Activated T-cell treated with anti-CD3 and anti-CD28 coated beads, Interleukin-2, amount 50 U/mL, for 4 hours (primary cell): ENCODE data around the gene NCAM1. TPM values are rescaled to one million over a fixed set of nuclear protein-coding genes. Genes with fewer than 3 reads are reported as not detected.

Experiments used
- ATAC-seq, 2 donors: fragments of 200-7000 bp; cut with Tn5 transposase; one replicate each; pipeline ENCODE4 v1.10.0; 2021
- DNase-seq: peaks from one replicate; pipeline ENCODE4 v3.0.0-alpha.2; 2020
- H3K27me3 Mint-ChIP-seq: one replicate; pipeline ENCODE4 v1.8.0; 2021; ENCODE audit warnings: low read depth, mixed read lengths
- H3K36me3 Mint-ChIP-seq: one replicate; pipeline ENCODE4 v1.8.0; 2022; ENCODE audit warnings: mixed read lengths; ENCODE audit not compliant: insufficient read depth
- H3K4me1 Mint-ChIP-seq: one replicate; pipeline ENCODE4 v1.8.0; 2021; ENCODE audit warnings: low read depth, mixed read lengths
- H3K4me3 Mint-ChIP-seq: one replicate; pipeline ENCODE4 v1.8.0; 2021; ENCODE audit warnings: mild to moderate bottlenecking, moderate library complexity, mixed read lengths
- H3K9me3 Mint-ChIP-seq: one replicate; pipeline ENCODE4 v1.8.0; 2021; ENCODE audit warnings: mixed read lengths
- total RNA-seq, 3 donors: library from RNA; stranded (reverse); gene quantifications; one replicate each; pipeline ENCODE4 v1.2.1, GENCODE V29; 2021

The NCAM1 gene
- total RNA-seq, 3 donors from 2014 or later: 0.34 to 0.73 (median 0.57) TPM

DNA sequence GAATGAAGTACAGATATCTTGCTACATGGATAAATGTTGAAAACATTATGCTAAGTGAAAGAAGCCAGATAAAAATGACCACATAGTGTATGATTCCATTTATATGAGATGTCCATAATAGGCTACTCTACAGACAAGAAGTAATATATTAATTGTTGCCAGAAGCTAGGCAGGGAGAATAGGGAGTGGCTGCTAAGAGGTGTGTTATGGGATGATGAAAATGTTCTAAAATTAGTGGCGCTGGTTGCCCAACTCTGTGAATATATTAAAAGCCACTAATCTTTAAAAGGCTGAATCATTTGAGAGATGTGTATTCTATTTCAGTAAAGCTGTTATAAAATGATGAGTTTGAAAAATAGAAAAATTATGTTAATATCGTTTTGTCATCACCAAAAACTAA is 144.4 kb downstream of the NCAM1 start:
- Mint-ChIP-seq H3K4me1 (no peaks in the 10 kb centered on the region), H3K9me3 (no peaks in the 10 kb centered on the region), H3K4me3 (no peak overlapping the region), H3K36me3 (no peaks in the 10 kb centered on the region), H3K27me3 (peaks cover 13% of the 10 kb centered on the region)
- ATAC-seq (no peak), DNase-seq (no peak)

GRCh38 chr11:113106507-113106906 is 145.3 kb downstream of the NCAM1 start:
- Mint-ChIP-seq H3K4me1 (no peaks in the 10 kb centered on the region), H3K27me3 (peaks cover 9% of the 10 kb centered on the region), H3K9me3 (no peaks in the 10 kb centered on the region), H3K36me3 (no peaks in the 10 kb centered on the region), H3K4me3 (no peak overlapping the region)
- DNase-seq (no peak), ATAC-seq (no peak)

DNA sequence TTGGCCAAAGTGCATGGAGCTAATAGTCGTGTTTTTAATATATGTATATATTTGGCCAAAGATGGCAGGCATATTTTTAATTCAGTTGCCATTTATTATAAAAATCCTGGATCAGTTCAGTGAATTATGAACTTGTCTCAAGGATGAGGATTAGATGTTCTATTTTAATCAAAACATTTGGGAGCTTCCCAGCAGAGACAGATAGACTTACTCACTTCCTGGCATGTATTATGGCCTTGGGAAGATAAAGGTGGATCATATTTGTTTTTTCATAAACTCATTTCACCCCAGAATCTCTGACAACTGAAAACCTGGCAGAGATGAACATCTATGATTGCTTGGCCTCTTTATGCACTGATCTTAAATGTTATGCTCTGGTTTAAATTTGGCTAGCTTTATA is 148.8 kb downstream of the NCAM1 start:
- Mint-ChIP-seq H3K36me3 (no peaks in the 10 kb centered on the region), H3K4me1 (no peaks in the 10 kb centered on the region), H3K9me3 (no peaks in the 10 kb centered on the region), H3K27me3 (peaks cover 9% of the 10 kb centered on the region), H3K4me3 (no peak overlapping the region)
- ATAC-seq (no peak), DNase-seq (no peak)

- H3K4me3 Mint-ChIP-seq: no peak overlapping the region
- ATAC-seq: no peak
Observed at GRCh38 chr11:113111156-113111555, 149.9 kb downstream of the NCAM1 start.

GRCh38 chr11:113112307-113112706 is 151.1 kb downstream of the NCAM1 start:
- DNase-seq (no peak), ATAC-seq (no peak)
- Mint-ChIP-seq H3K27me3 (peaks cover 7% of the 10 kb centered on the region), H3K4me1 (no peaks in the 10 kb centered on the region), H3K9me3 (no peaks in the 10 kb centered on the region), H3K4me3 (no peak overlapping the region), H3K36me3 (no peaks in the 10 kb centered on the region)

More at GRCh38 chr11:113111156-113111555, 149.9 kb downstream of the NCAM1 start:
- H3K4me1 Mint-ChIP-seq: no peaks in the 10 kb centered on the region
- H3K27me3 Mint-ChIP-seq: peaks cover 11% of the 10 kb centered on the region
- no peaks in the 10 kb centered on the region for H3K9me3 Mint-ChIP-seq
- no peaks in the 10 kb centered on the region for H3K36me3 Mint-ChIP-seq
- no peak for DNase-seq

DNA sequence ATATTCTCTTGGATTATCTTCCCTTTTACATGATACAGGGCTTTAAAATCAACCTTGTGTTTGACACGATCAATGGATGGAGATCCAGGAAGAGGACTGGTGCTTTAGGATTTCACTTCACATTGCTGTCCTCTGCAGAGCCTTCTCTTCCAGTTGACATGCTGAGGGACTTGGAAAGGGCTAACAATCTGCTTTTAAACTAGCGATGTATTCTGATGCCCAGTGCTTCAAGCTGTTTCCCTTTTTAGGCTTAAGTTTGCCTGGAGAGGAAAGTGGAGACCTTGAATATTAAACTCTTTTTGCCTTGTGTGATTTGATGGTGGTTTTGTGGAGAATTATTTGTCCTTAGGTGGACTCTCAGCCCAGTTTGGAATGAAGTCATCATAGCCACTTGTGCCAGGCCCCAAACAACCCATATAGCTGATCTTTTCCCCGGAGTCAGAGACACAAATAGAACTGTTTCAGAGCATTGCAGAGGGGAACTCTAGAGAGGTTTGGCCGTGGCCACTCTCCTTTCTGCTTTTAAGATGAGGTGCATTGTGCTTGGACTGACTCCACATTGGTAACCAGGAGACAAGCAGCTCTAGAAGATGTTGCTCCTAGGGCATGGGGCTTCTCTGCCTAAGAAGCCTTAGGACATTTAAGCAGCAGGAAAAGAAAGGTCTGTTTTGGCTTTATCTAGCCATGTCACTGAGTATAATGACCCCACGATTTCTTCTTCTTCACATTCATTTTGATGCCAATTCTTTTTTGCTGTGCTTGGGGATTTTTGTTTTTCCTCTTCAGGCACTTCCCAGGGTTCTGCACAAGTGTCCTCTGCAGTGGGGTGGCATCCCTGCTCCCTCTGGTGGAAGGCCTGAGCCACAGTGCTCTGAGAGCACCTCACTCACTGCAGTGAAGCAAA is 152.8 kb downstream of the NCAM1 start:
- Mint-ChIP-seq H3K27me3 (peaks cover 4% of the 10 kb centered on the region), H3K4me3 (no peak overlapping the region), H3K4me1 (no peaks in the 10 kb centered on the region), H3K9me3 (no peaks in the 10 kb centered on the region), H3K36me3 (no peaks in the 10 kb centered on the region)
- no peak for DNase-seq
- ATAC-seq: no peak

DNA sequence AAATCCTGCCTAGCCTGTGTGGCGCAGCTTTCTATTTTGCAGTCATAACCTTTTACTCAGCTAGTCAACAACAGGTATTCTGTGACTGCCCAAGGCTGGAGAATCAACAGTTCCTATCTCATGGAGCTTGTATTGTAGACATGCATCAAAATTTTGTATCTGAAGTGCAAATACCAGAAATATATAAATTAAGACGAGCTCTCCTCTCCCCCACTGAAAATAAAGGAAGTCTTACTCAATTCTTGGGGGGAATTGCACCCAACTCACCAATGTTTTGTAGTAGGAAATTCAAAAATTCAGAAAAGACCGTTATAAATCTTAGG is 153.4 kb downstream of the NCAM1 start:
- Mint-ChIP-seq H3K4me3 (no peak overlapping the region), H3K36me3 (no peaks in the 10 kb centered on the region), H3K9me3 (no peaks in the 10 kb centered on the region), H3K27me3 (peaks cover 5% of the 10 kb centered on the region), H3K4me1 (no peaks in the 10 kb centered on the region)
- no peak for ATAC-seq
- no peak for DNase-seq

- H3K9me3 Mint-ChIP-seq: no peaks in the 10 kb centered on the region
- peaks cover 7% of the 10 kb centered on the region for H3K27me3 Mint-ChIP-seq
- DNase-seq: no peak
- no peak overlapping the region for H3K4me3 Mint-ChIP-seq
- ATAC-seq: no peak
- no peaks in the 10 kb centered on the region for H3K36me3 Mint-ChIP-seq
- no peaks in the 10 kb centered on the region for H3K4me1 Mint-ChIP-seq
Observed at GRCh38 chr11:113118104-113118503, 156.9 kb downstream of the NCAM1 start.

- Mint-ChIP-seq H3K4me1 (no peaks in the 10 kb centered on the region), H3K36me3 (no peaks in the 10 kb centered on the region), H3K9me3 (no peaks in the 10 kb centered on the region), H3K4me3 (no peak overlapping the region), H3K27me3 (peaks cover 12% of the 10 kb centered on the region)
- ATAC-seq: no peak
- DNase-seq: no peak
Observed at GRCh38 chr11:113119074-113119473, 157.9 kb downstream of the NCAM1 start.

- H3K4me1 Mint-ChIP-seq: no peaks in the 10 kb centered on the region
- no peak for DNase-seq
- H3K36me3 Mint-ChIP-seq: no peaks in the 10 kb centered on the region
- no peak overlapping the region for H3K4me3 Mint-ChIP-seq
- no peak for ATAC-seq
- peaks cover 12% of the 10 kb centered on the region for H3K27me3 Mint-ChIP-seq
- H3K9me3 Mint-ChIP-seq: no peaks in the 10 kb centered on the region
Observed at GRCh38 chr11:113119966-113120736, 158.9 kb downstream of the NCAM1 start.

GRCh38 chr11:113121746-113122145 is 160.5 kb downstream of the NCAM1 start:
- H3K9me3 Mint-ChIP-seq: no peaks in the 10 kb centered on the region
- no peak for DNase-seq
- H3K27me3 Mint-ChIP-seq: peaks cover 9% of the 10 kb centered on the region
- no peak for ATAC-seq
- no peak overlapping the region for H3K4me3 Mint-ChIP-seq
- no peaks in the 10 kb centered on the region for H3K4me1 Mint-ChIP-seq
- H3K36me3 Mint-ChIP-seq: no peaks in the 10 kb centered on the region

DNA sequence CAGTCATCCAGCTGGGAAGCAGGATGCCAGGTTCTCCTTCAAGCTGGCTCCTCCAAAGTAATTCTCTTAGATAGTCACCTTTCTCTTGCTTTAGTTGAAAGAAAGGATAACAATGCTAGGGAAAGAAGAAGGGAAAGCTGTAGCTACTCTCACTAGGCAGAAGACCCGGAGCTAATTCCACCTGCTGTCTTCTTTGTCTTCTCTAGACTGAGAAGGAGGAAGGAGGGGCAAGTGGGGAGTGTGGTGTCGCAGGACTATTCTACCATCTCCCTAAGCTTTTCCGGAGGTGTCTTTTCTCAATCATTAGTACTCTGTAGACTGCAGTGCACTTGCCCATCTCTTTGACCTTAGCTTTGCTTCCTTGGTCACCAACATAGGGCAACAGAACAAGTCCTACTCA is 162.8 kb downstream of the NCAM1 start:
- no peak overlapping the region for H3K4me3 Mint-ChIP-seq
- no peak for DNase-seq
- H3K4me1 Mint-ChIP-seq: no peaks in the 10 kb centered on the region
- H3K27me3 Mint-ChIP-seq: peaks cover 9% of the 10 kb centered on the region
- no peaks in the 10 kb centered on the region for H3K36me3 Mint-ChIP-seq
- no peak for ATAC-seq
- H3K9me3 Mint-ChIP-seq: no peaks in the 10 kb centered on the region

DNA sequence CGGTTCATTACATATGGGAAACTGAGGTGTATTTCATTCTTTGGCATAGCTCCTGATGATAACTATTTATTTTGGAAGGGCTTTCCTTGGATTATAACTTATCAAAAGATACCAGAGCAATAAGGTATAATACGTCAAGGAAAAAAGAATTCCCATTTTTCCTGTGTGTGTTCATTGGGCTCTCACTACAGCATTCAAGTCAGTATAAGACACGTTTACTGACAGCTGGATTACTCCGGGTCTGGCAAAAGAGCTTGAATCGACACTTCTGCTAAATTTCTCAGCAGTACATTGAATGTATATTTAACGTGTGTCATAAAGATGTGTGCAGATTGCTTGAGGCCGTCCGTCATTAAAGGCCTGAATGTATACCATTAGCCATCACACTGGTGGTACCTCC is 163.4 kb downstream of the NCAM1 start:
- Mint-ChIP-seq H3K4me3 (no peak overlapping the region), H3K36me3 (no peaks in the 10 kb centered on the region), H3K4me1 (no peaks in the 10 kb centered on the region), H3K9me3 (no peaks in the 10 kb centered on the region), H3K27me3 (peaks cover 7% of the 10 kb centered on the region)
- DNase-seq (no peak), ATAC-seq (no peak)

GRCh38 chr11:113129261-113129992 is 168.2 kb downstream of the NCAM1 start:
- Mint-ChIP-seq H3K36me3 (no peaks in the 10 kb centered on the region), H3K4me1 (no peaks in the 10 kb centered on the region), H3K4me3 (no peak overlapping the region), H3K27me3 (peaks cover under 1% of the 10 kb centered on the region), H3K9me3 (no peaks in the 10 kb centered on the region)
- DNase-seq: no peak
- ATAC-seq: no peak
